GM12864 (cell line): ENCODE measurements around the gene PHF23.

Source experiments
- DNase-seq: peaks from one replicate; pipeline ENCODE4 v3.0.0-alpha.2; 2011; ENCODE audit warnings: low read depth
- H3K4me3 ChIP-seq: 2 replicates; pipeline ENCODE4 v1.5.1; 2011; ENCODE audit warnings: mild to moderate bottlenecking, low read depth, low read length, control low read depth
- CTCF ChIP-seq: IDR thresholded peaks from 2 replicates; pipeline ENCODE4 v1.5.1; 2011; ENCODE audit warnings: low read depth, mild to moderate bottlenecking, moderate library complexity, low read length, control low read depth, inconsistent platforms; ENCODE audit errors: missing control alignments

Gene PHF23

GRCh38 chr17:7222972-7223292 is 16.3 kb downstream of the PHF23 start:
- H3K4me3 ChIP-seq, result no peak overlapping the region
- TF ChIP-seq CTCF, result no peak
- no peak for DNase-seq

- no peak overlapping the region for H3K4me3 ChIP-seq
- no peak for TF ChIP-seq CTCF
- DNase-seq, result no peak
Measured at GRCh38 chr17:7222093-7222971, 16.9 kb downstream of the PHF23 start.

GRCh38 chr17:7221278-7222092 is 17.8 kb downstream of the PHF23 start:
- no peak for TF ChIP-seq CTCF
- no peak for DNase-seq
- H3K4me3 ChIP-seq, result no peak overlapping the region

- no peak for DNase-seq
- H3K4me3 ChIP-seq, result peak overlapping the region; percentile 96
- peak; percentile 68 for TF ChIP-seq CTCF
Measured at GRCh38 chr17:7220593-7221277, 18.5 kb downstream of the PHF23 start.

GRCh38 chr17:7219812-7220592 is 19.3 kb downstream of the PHF23 start, which contains the start of the genes ACADVL and DLG4:
TSS of gene ACADVL (plus strand) at chr17:7219938. CDS start at chr17:7219985, 47 bp downstream.
TSS of gene DLG4 (minus strand) at chr17:7219836.
- no peak for DNase-seq
- TF ChIP-seq CTCF, result no peak
- peak within 1 kb of the TSS; percentile 96 for H3K4me3 ChIP-seq

GRCh38 chr17:7219229-7219811 is 19.9 kb downstream of the PHF23 start:
- no peak for DNase-seq
- TF ChIP-seq CTCF, result no peak
- H3K4me3 ChIP-seq, result peak overlapping the region; percentile 96
